Measurements from ENCODE around the gene RIMBP2. TPM values are rescaled to one million over a fixed set of nuclear protein-coding genes. Genes with fewer than 3 reads are reported as not detected.
A peak's percentile ranks its signal among the peaks of the same experiment; 100 is the strongest.

The RIMBP2 gene
- total and polyA plus RNA-seq, 8 donors: 0.42 to 19.0 (median 16.1) TPM

DNA sequence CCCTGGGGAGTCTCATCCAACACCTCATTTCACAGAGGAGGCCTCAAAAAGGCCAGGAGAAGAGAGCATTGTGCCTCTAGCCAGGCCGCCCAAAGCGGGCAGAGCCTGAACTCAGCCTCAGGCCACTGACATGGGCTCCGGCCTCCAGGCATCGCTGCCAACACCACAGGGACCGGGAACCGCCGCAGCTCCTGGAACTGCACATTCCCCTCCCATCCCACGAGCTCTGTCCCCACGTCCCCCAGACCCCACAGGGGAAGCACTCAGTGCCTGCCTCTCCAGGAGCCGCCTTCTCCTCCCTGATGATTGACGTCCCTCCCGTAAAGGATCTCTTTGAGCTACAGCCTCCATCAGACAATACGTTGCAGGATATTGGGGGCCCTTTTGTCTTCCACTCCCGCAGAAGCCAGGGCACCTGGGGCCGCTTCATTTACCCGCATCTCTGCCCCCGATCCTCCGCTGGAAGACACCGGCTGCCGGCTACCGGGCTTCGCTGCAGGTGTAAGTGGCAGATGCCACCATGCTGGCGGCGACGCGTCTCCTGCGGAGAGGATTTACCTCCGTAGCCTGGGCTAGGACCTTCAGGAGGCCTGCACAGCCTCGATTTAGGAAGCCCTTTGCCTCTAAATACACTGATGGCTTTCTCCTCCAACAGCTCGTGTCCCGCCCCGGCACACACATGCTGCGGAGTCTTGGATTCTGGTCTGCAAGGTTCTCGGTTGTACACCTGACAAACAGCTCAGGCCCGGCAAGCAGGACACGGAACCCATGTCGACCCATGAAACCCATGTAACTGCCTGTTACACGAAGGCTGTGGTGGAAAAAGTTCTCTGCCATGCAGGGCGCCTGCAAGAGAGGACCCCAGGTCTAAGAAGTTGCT is 104.8 kb downstream of the RIMBP2 start:
- H3K4me3 ChIP-seq: no peak overlapping the region
- no peaks in the 10 kb centered on the region for H3K36me3 ChIP-seq
- ATAC-seq (no peak), DNase-seq (peak in 1 of 4 donors; percentile 74)
- H3K9me3 ChIP-seq: no peaks in the 10 kb centered on the region
- TF ChIP-seq, protein P1, sequence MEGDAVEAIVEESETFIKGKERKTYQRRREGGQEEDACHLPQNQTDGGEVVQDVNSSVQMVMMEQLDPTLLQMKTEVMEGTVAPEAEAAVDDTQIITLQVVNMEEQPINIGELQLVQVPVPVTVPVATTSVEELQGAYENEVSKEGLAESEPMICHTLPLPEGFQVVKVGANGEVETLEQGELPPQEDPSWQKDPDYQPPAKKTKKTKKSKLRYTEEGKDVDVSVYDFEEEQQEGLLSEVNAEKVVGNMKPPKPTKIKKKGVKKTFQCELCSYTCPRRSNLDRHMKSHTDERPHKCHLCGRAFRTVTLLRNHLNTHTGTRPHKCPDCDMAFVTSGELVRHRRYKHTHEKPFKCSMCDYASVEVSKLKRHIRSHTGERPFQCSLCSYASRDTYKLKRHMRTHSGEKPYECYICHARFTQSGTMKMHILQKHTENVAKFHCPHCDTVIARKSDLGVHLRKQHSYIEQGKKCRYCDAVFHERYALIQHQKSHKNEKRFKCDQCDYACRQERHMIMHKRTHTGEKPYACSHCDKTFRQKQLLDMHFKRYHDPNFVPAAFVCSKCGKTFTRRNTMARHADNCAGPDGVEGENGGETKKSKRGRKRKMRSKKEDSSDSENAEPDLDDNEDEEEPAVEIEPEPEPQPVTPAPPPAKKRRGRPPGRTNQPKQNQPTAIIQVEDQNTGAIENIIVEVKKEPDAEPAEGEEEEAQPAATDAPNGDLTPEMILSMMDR (IDR thresholded peaks at IDR 0.05): no peak
- no peaks in the 10 kb centered on the region for H3K27me3 ChIP-seq
- no peak overlapping the region for H3K27ac ChIP-seq
- intact Hi-C loops (cut with DNase I): no loop called here
- H3K4me1 ChIP-seq: no peaks in the 10 kb centered on the region

DNA sequence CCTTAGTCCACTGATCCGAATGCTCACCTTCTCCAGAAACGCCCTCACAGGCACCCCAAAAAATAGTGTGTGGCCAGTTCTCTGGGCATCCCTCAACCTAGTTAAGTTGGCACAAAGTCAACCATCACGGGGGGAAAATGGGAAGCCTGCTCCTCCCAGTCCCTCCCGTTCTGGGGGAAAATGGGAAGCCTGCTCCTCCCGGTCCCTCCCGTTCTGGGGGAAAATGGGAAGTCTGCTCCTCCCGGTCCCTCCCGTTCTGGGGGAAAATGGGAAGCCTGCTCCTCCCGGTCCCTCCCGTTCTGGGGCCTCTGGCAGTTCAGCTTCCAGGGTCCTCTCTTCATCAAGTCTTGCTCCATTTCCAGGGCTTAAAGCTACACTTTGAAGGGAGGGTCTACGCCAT is 106.1 kb downstream of the RIMBP2 start:
- H3K36me3 ChIP-seq: no peaks in the 10 kb centered on the region
- H3K9me3 ChIP-seq: no peaks in the 10 kb centered on the region
- TF ChIP-seq, protein P1 (IDR thresholded peaks at IDR 0.05): no peak
- H3K27ac ChIP-seq: no peak overlapping the region
- H3K27me3 ChIP-seq: no peaks in the 10 kb centered on the region
- H3K4me3 ChIP-seq: no peak overlapping the region
- intact Hi-C loops (cut with DNase I): no loop called here
- H3K4me1 ChIP-seq: no peaks in the 10 kb centered on the region
- no peak for DNase-seq
- ATAC-seq: no peak

DNA sequence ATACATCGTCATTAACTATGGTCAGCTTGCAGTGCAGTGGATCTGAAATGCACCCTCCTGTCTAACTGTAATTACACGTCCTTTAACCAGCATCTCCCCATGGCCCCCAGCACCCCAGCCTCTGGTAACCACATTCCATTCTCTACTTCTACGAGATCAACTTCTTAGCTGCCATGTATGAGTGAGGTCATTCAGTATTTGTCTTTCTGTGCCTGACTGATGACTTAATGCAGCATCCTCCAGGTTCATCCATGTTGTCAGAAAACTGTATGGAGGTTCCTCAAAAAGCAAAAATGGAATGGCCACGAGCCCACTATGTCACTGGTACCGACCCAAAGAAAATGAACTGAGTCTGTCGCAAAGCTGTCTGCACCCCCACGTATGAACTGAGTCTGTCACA is 107.3 kb downstream of the RIMBP2 start:
- intact Hi-C loops (cut with DNase I): no loop called here
- TF ChIP-seq, protein P1 (IDR thresholded peaks at IDR 0.05): no peak
- DNase-seq (no peak), ATAC-seq (no peak)
- Histone ChIP-seq H3K27me3 (no peaks in the 10 kb centered on the region), H3K27ac (no peak overlapping the region), H3K9me3 (no peaks in the 10 kb centered on the region), H3K4me3 (no peak overlapping the region), H3K4me1 (no peaks in the 10 kb centered on the region), H3K36me3 (no peaks in the 10 kb centered on the region)

DNA sequence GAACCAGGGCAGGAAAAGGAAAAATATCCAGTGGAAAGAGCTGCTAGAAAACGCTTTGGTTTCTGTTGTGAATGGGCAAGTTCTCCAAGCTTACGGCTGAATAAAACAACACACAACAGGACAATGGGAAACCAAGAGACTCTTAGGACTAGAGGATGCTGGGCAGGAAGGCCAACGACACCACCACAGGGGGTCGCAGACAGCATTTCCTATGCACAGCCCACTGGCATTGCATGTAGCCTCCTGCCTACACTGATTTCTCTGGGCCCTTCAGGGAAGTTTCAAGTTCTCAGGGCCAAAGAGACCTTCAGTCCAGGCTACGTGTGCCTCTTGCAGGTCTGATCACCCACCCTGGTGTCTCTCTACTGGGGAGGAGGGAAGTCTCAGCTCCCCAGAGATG is 108.0 kb downstream of the RIMBP2 start:
- no peak for ATAC-seq
- H3K9me3 ChIP-seq: no peaks in the 10 kb centered on the region
- H3K4me1 ChIP-seq: no peaks in the 10 kb centered on the region
- no peak overlapping the region for H3K4me3 ChIP-seq
- intact Hi-C loops (cut with DNase I): no loop called here
- DNase-seq: no peak
- H3K27ac ChIP-seq: no peak overlapping the region
- H3K27me3 ChIP-seq: no peaks in the 10 kb centered on the region
- no peaks in the 10 kb centered on the region for H3K36me3 ChIP-seq
- TF ChIP-seq, protein P1 (IDR thresholded peaks at IDR 0.05): no peak

DNA sequence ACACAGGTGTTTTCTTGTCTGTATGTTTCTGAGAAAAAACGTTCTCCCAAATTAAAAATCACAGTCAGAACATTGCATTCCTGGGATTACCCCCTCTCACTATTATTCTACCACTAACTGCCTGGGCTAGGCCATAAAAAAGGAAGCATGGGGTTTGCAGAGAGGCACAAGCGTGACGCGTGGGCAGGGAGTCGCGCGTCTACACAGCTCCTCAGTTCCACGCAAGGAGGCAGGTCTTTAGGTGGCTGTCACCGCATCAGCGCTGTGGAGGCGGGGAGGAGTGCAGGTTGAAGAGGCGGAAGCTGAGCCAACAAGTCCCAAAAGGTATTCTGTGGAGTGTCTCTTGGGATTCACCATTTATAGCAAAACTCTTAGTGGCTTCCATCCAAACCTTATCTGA is 109.9 kb downstream of the RIMBP2 start:
- DNase-seq (peak in 1 of 4 donors; percentile 56), ATAC-seq (no peak)
- no peak overlapping the region for H3K27ac ChIP-seq
- no peaks in the 10 kb centered on the region for H3K36me3 ChIP-seq
- TF ChIP-seq, protein P1 (IDR thresholded peaks at IDR 0.05): no peak
- no peak overlapping the region for H3K4me3 ChIP-seq
- no peaks in the 10 kb centered on the region for H3K27me3 ChIP-seq
- no peaks in the 10 kb centered on the region for H3K9me3 ChIP-seq
- no peaks in the 10 kb centered on the region for H3K4me1 ChIP-seq
- intact Hi-C loops (cut with DNase I): no loop called here
